HCT116 (cell line): Measurements from ENCODE around the gene SRRM1. TPM values are rescaled to one million over a fixed set of nuclear protein-coding genes. Genes with fewer than 3 reads are reported as not detected.

Experiments
- ATAC-seq: fragments of 200-7000 bp; cut with Tn5 transposase; 2 replicates; pipeline ENCODE4 v1.9.1; 2020; ENCODE audit warnings: mild to moderate bottlenecking, moderate library complexity
- BruUV-seq: library from RNA; stranded (reverse); fragments of 400-500 nt; replicated peaks from 2 replicates; lab custom pipeline; 2021; lab: Mats Ljungman, UMichigan
- CTCF ChIA-PET: fragments of 300-600 bp; sonication (Branson Sonifier 250); formaldehyde crosslinking; loops from one replicate; lab custom pipeline; 2021; ENCODE audit warnings: antibody characterized with exemption; lab: Charles Lee
- POLR2A ChIA-PET: fragments of 300-600, 350-600 bp; sonication (Branson Sonifier 250); formaldehyde crosslinking; loops from one replicate; lab custom pipeline; 2021; ENCODE audit warnings: antibody characterized with exemption; lab: Charles Lee
- RAD21 ChIA-PET, 2 experiments: fragments of 300-600 bp; sonication (Branson Sonifier 250); formaldehyde crosslinking; loops; one replicate each; lab custom pipeline; 2023; ENCODE audit warnings: low total read pairs in 2 of 2; ENCODE audit not compliant: uncharacterized antibody in 2 of 2, unreplicated experiment in 2 of 2, low non-redundant PET in 1 of 2; lab: Charles Lee
- DNase-seq: peaks from one replicate; pipeline ENCODE4 v3.0.0-alpha.2; 2010; ENCODE audit warnings: low read depth, low spot score
- H2AFZ ChIP-seq: fragments of 200-600 bp; shearing (Covaris generic), sonication (generic); 2 replicates; pipeline ENCODE4 v1.6.1; 2017; ENCODE audit warnings: low read depth, mixed run types, mixed read lengths, antibody characterized with exemption, low read length; ENCODE audit not compliant: poor library complexity, severe bottlenecking
- H3K27ac ChIP-seq: 2 replicates; pipeline ENCODE4 v1.5.1; 2012; ENCODE audit warnings: low read depth, low read length
- H3K27me3 ChIP-seq: fragments of 200-600 bp; sonication (generic); 2 replicates; pipeline ENCODE4 v1.6.1; 2016; ENCODE audit warnings: mixed run types, low read length, mixed read lengths; ENCODE audit not compliant: insufficient read depth
- H3K36me3 ChIP-seq, 2 experiments: fragments of 200-500 bp in 1 of 2; fragments of 200-600 bp in 1 of 2; sonication (Bioruptor generic) in 1 of 2; sonication (generic) in 1 of 2; 2 replicates each; pipeline versions ENCODE4 v1.5.1 to v1.6.1; 2014 to 2016; ENCODE audit warnings: low read length in 2 of 2, inconsistent platforms in 1 of 2, mixed read lengths in 1 of 2, mixed run types in 1 of 2; ENCODE audit not compliant: insufficient read depth in 2 of 2, control insufficient read depth in 1 of 2
- H3K4me1 ChIP-seq, 2 experiments: fragments of 200-600 bp in 1 of 2; sonication (generic) in 1 of 2; 2 replicates each; pipeline versions ENCODE4 v1.5.1 to v1.6.1; 2012 to 2017; ENCODE audit warnings: low read length in 2 of 2, inconsistent platforms in 1 of 2, mild to moderate bottlenecking in 1 of 2, mixed read lengths in 1 of 2, mixed run types in 1 of 2, moderate library complexity in 1 of 2; ENCODE audit not compliant: insufficient read depth in 2 of 2, control insufficient read depth in 1 of 2
- H3K4me2 ChIP-seq: fragments of 200-600 bp; sonication (generic); 2 replicates; pipeline ENCODE4 v1.6.1; 2017; ENCODE audit warnings: mixed run types, low read length, mixed read lengths
- H3K4me3 ChIP-seq, 2 experiments: fragments of 200-600 bp in 1 of 2; sonication (generic) in 1 of 2; replicated peaks in 1 of 2; 2 replicates each; pipeline ENCODE4 v1.5.1; 2011 to 2016; ENCODE audit warnings: low read length in 2 of 2, control low read depth in 1 of 2, low read depth in 1 of 2, mild to moderate bottlenecking in 1 of 2, mixed read lengths in 1 of 2, mixed run types in 1 of 2
- H3K79me2 ChIP-seq: fragments of 200-600 bp; sonication (generic); 2 replicates; pipeline ENCODE4 v1.6.1; 2017; ENCODE audit warnings: mild to moderate bottlenecking, mixed run types, low read length, moderate library complexity, mixed read lengths; ENCODE audit not compliant: insufficient read depth
- H3K9ac ChIP-seq: fragments of 200-600 bp; sonication (generic); 2 replicates; pipeline ENCODE4 v1.6.1; 2016; ENCODE audit warnings: low read length, mixed read lengths
- H3K9me2 ChIP-seq: fragments of 200-600 bp; sonication (generic), shearing (Covaris generic); 2 replicates; pipeline ENCODE4 v1.6.1; 2017; ENCODE audit warnings: mixed run types, mild to moderate bottlenecking, moderate library complexity; ENCODE audit not compliant: insufficient read depth
- H3K9me3 ChIP-seq, 2 experiments: fragments of 200-500 bp in 1 of 2; fragments of 200-600 bp in 1 of 2; sonication (Bioruptor generic) in 1 of 2; sonication (generic) in 1 of 2; 2 replicates each; pipeline ENCODE4 v1.6.1; 2014 to 2017; ENCODE audit warnings: low read length in 2 of 2, mixed read lengths in 2 of 2, inconsistent platforms in 1 of 2, low read depth in 1 of 2, mild to moderate bottlenecking in 1 of 2, mixed run types in 1 of 2, moderate library complexity in 1 of 2; ENCODE audit not compliant: control insufficient read depth in 1 of 2, insufficient read depth in 1 of 2
- H4K20me1 ChIP-seq: fragments of 200-600 bp; sonication (generic), shearing (Covaris generic); 2 replicates; pipeline ENCODE4 v1.6.1; 2017; ENCODE audit warnings: mixed run types, mild to moderate bottlenecking, moderate library complexity; ENCODE audit not compliant: insufficient read depth
- EGR1 ChIP-seq: IDR thresholded peaks from 2 replicates; pipeline ENCODE4 v1.6.1; 2012; ENCODE audit warnings: low read depth
- EZH2 ChIP-seq: fragments of 200-600 bp; sonication (generic); IDR thresholded peaks from 2 replicates; pipeline ENCODE4 v1.6.1; 2017; ENCODE audit warnings: antibody characterized with exemption, mixed run types
- FOSL1 ChIP-seq: IDR thresholded peaks from 2 replicates; pipeline ENCODE4 v1.6.1; 2012; ENCODE audit warnings: low read depth
- MAX ChIP-seq: IDR thresholded peaks from 2 replicates; pipeline ENCODE4 v1.6.1; 2012
- POLR2AphosphoS5 ChIP-seq: IDR thresholded peaks from 2 replicates; pipeline ENCODE4 v1.6.1; 2011; ENCODE audit warnings: mild to moderate bottlenecking, low read depth, low read length, moderate library complexity
- SP1 ChIP-seq: IDR thresholded peaks from 2 replicates; pipeline ENCODE4 v1.6.1; 2012; ENCODE audit warnings: low read depth
- ZBTB33 ChIP-seq: IDR thresholded peaks from 2 replicates; pipeline ENCODE4 v1.6.1; 2011; ENCODE audit warnings: mild to moderate bottlenecking, low read length, moderate library complexity; ENCODE audit not compliant: insufficient replicate concordance; ENCODE audit errors: extremely low read depth
- ZFX ChIP-seq: fragments of 450-650 bp; IDR thresholded peaks from 2 replicates; pipeline ENCODE4 v1.6.1; 2017
- ZNF274 ChIP-seq: fragments of 200-500 bp; sonication (Bioruptor generic); IDR thresholded peaks from 2 replicates; pipeline ENCODE4 v1.6.1; 2014; ENCODE audit warnings: mild to moderate bottlenecking, low read depth, low read length, inconsistent platforms
- intact Hi-C: fragments of 100-400 bp; cut with micrococcal nuclease; formaldehyde crosslinking; loops from 2 replicates; pipeline ENCODE4 v1.10.0; 2022
- total RNA-seq: library from RNA; stranded (reverse); gene quantifications from one replicate; pipeline ENCODE4 v1.2.1, GENCODE V29; 2021; ENCODE audit not compliant: unreplicated experiment
- TF ChIP-seq, protein P1 (sequence below): IDR thresholded peaks from 2 replicates; pipeline ENCODE4 v1.6.1; 2012

The SRRM1 gene
- total RNA-seq, 1 experiment from 2014 or later: 184 TPM

DNA sequence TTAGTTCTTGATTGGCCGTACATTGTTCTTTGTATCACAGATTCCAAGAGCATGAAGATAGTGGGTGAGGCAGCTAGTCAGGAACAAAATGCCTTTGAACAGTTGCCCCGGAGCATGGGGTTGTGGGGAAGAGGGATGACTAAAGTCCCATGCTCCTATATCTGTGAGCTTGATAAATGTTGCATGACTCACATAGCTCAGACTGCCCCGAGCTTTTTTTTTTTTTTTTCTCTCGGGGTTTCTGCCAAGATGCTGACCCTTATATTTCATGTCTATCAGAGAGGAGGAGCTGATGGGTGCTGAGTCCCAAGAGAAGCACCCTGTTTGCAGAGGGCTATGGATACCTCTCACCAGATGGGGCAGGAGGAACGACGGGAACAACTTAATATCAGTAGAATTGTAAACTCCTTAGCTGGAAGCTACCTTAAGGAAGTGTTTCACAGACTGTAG is 40.6 kb downstream of the SRRM1 start (continued):
- TF ChIP-seq EGR1: 0 out of 2 replicates have a peak, but pooled peaks have one; percentile 19
- peak; percentile 86 for TF ChIP-seq SP1
- TF ChIP-seq ZNF274: no peak

DNA sequence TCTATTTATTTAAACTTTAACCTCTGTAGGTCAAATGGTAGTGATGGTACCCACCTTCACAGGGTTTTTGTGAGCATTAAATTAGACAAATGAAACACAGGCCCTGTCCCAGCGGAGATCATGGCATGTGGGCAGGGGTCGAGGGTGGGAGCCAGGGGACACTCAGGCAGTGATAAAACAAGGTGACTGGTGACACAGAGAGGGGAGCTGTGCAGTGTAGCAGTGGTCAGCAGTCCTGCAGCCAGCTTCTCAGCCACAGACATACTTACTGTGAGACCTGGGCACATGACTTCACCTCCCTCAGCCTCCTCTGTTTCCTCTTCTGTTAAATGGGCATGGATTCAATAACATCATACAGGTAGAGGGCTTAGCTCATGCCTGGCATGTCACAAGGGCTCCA is 44.9 kb downstream of the SRRM1 start:
- peak overlapping the region; percentile 84 for H2AFZ ChIP-seq
- intact Hi-C loops: loop anchor here (2.0 kb wide), 1 partner anchor 143 kb away; no protein-coding TSS in a partner anchor
- H3K27ac ChIP-seq: no peak overlapping the region
- no peaks in the 10 kb centered on the region for H4K20me1 ChIP-seq
- H3K4me3 ChIP-seq: no peak overlapping the region
- DNase-seq: no peak
- no peaks in the 10 kb centered on the region for H3K9me3 ChIP-seq
- H3K9ac ChIP-seq: no peak overlapping the region
- H3K27me3 ChIP-seq: no peaks in the 10 kb centered on the region
- peaks cover 10 to 36% of the 10 kb centered on the region in 2 experiments for H3K4me1 ChIP-seq
- no peaks in the 10 kb centered on the region for H3K9me2 ChIP-seq
- no TSS peak for BruUV-seq
- ChIA-PET RAD21 (interaction anchor here (0.6 to 2.1 kb wide), 7 partner anchors 134 to 147 kb away, joined by 3 to 21 read pairs (median 4); no protein-coding TSS in a partner anchor), POLR2A (interaction anchor here (1.0 to 1.5 kb wide), 4 partner anchors 36 to 147 kb away, joined by 3 to 8 read pairs (median 6); partner anchors contain the start of gene CLIC4), CTCF (interaction anchor here (0.7 to 6.2 kb wide), 17 partner anchors 9 to 156 kb away, joined by 3 to 174 read pairs (median 6); partner anchors contain the start of gene CLIC4)
- TF ChIP-seq EZH2: no peak
- TF ChIP-seq ZBTB33: no peak
- no peak for TF ChIP-seq EGR1
- TF ChIP-seq, protein P1, sequence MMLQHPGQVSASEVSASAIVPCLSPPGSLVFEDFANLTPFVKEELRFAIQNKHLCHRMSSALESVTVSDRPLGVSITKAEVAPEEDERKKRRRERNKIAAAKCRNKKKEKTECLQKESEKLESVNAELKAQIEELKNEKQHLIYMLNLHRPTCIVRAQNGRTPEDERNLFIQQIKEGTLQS: no peak
- TF ChIP-seq MAX: no peak
- no peak for TF ChIP-seq FOSL1
- no peak for TF ChIP-seq ZFX
- TF ChIP-seq POLR2AphosphoS5: no peak
- no peaks in the 10 kb centered on the region for H3K79me2 ChIP-seq
- H3K4me2 ChIP-seq: peak overlapping the region; percentile 39
- no peak for ATAC-seq
- H3K36me3 ChIP-seq: no peaks in the 10 kb centered on the region
